HepG2 (cell line): Measurements from ENCODE around the gene VPS52. TPM values are rescaled to one million over a fixed set of nuclear protein-coding genes. Genes with fewer than 3 reads are reported as not detected.
A peak's percentile ranks its signal among the peaks of the same experiment; 100 is the strongest.

Experiments used
- AKAP8 ChIP-seq: sonication (generic); formaldehyde crosslinking; IDR thresholded peaks from 2 replicates; pipeline ENCODE4 v1.5.1; 2020; ENCODE audit warnings: mild to moderate bottlenecking, missing genetic modification reagents
- MTF1 ChIP-seq: sonication (generic); formaldehyde crosslinking; IDR thresholded peaks from 2 replicates; pipeline ENCODE4 v1.5.0; 2020; ENCODE audit warnings: missing genetic modification reagents
- PRDM15 ChIP-seq: sonication (generic); formaldehyde crosslinking; IDR thresholded peaks from 2 replicates; pipeline ENCODE4 v1.4.0; 2020; ENCODE audit warnings: missing genetic modification reagents
- SALL1 ChIP-seq: sonication (generic); formaldehyde crosslinking; IDR thresholded peaks from 2 replicates; pipeline ENCODE4 v1.8.0; 2022; ENCODE audit warnings: mild to moderate bottlenecking, missing genetic modification reagents
- TAF15 ChIP-seq: fragments of 200-400 bp; formaldehyde crosslinking; IDR thresholded peaks from one replicate; pipeline ENCODE4 v1.6.1; 2018; ENCODE audit warnings: mild to moderate bottlenecking, low read depth, low read length; ENCODE audit not compliant: poor library complexity, severe bottlenecking
- THAP7 ChIP-seq: sonication (generic); formaldehyde crosslinking; IDR thresholded peaks from 2 replicates; pipeline ENCODE4 v1.8.1; 2023; ENCODE audit warnings: mild to moderate bottlenecking, missing genetic modification reagents
- ZBTB21 ChIP-seq: sonication (generic); formaldehyde crosslinking; IDR thresholded peaks from 2 replicates; pipeline ENCODE4 v1.4.0; 2020; ENCODE audit warnings: missing genetic modification reagents
- ZBTB44 ChIP-seq: sonication (generic); formaldehyde crosslinking; IDR thresholded peaks from 2 replicates; pipeline ENCODE4 v1.4.0; 2020; ENCODE audit warnings: missing genetic modification reagents
- ZEB1 ChIP-seq: IDR thresholded peaks from 2 replicates; pipeline ENCODE4 v1.6.1; 2012; ENCODE audit warnings: mild to moderate bottlenecking, low read depth, inconsistent platforms; ENCODE audit not compliant: insufficient replicate concordance
- ZNF138 ChIP-seq: sonication (generic); formaldehyde crosslinking; IDR thresholded peaks from 2 replicates; pipeline ENCODE4 v1.5.0; 2020; ENCODE audit warnings: mild to moderate bottlenecking, low read depth, missing genetic modification reagents
- polyA plus RNA-seq, 8 experiments: library from polyadenylated mRNA; depleted of rRNA in 3 of 8; stranded (reverse) in 7 of 8; unstranded in 1 of 8; fragments of >200 nt; fragmentation: Illumina TruSeq in 4 of 8; extraction: Trizol in 4 of 8; gene quantifications; 2 replicates each; pipeline versions ENCODE4 v1.2.1 to v1.2.3, GENCODE V29; 2011 to 2016; ENCODE audit warnings: low read depth in 4 of 8, missing spikeins in 1 of 8, mixed read lengths in 1 of 8; ENCODE audit not compliant: insufficient read depth in 1 of 8
- total RNA-seq, 5 experiments: library from RNA; depleted of rRNA; stranded (reverse); fragments of >200 nt; fragmentation: Illumina TruSeq; extraction: Trizol; gene quantifications; 2 replicates each; pipeline ENCODE4 v1.2.3, GENCODE V29; 2016; ENCODE audit warnings: low read depth in 1 of 5
- TF ChIP-seq, protein P1 (sequence below): sonication (generic); formaldehyde crosslinking; IDR thresholded peaks from 2 replicates; pipeline ENCODE4 v1.4.0; 2020; ENCODE audit warnings: missing genetic modification reagents
- TF ChIP-seq, protein P2 (sequence below): sonication (generic); formaldehyde crosslinking; conservative IDR thresholded peaks from 2 replicates; pipeline ENCODE4 v1.8.1; 2023; ENCODE audit warnings: missing genetic modification reagents
- TF ChIP-seq, protein P3 (sequence below): sonication (generic); formaldehyde crosslinking; IDR thresholded peaks from 2 replicates; pipeline ENCODE4 v1.4.0; 2020; ENCODE audit warnings: missing genetic modification reagents

VPS52 gene
- total and polyA plus RNA-seq, 2 of the 13 experiments (the other 11 are each of a cell fraction or from before 2014, with no cell fraction given), result 48.9 to 85.5 TPM

- TF ChIP-seq, protein P1, sequence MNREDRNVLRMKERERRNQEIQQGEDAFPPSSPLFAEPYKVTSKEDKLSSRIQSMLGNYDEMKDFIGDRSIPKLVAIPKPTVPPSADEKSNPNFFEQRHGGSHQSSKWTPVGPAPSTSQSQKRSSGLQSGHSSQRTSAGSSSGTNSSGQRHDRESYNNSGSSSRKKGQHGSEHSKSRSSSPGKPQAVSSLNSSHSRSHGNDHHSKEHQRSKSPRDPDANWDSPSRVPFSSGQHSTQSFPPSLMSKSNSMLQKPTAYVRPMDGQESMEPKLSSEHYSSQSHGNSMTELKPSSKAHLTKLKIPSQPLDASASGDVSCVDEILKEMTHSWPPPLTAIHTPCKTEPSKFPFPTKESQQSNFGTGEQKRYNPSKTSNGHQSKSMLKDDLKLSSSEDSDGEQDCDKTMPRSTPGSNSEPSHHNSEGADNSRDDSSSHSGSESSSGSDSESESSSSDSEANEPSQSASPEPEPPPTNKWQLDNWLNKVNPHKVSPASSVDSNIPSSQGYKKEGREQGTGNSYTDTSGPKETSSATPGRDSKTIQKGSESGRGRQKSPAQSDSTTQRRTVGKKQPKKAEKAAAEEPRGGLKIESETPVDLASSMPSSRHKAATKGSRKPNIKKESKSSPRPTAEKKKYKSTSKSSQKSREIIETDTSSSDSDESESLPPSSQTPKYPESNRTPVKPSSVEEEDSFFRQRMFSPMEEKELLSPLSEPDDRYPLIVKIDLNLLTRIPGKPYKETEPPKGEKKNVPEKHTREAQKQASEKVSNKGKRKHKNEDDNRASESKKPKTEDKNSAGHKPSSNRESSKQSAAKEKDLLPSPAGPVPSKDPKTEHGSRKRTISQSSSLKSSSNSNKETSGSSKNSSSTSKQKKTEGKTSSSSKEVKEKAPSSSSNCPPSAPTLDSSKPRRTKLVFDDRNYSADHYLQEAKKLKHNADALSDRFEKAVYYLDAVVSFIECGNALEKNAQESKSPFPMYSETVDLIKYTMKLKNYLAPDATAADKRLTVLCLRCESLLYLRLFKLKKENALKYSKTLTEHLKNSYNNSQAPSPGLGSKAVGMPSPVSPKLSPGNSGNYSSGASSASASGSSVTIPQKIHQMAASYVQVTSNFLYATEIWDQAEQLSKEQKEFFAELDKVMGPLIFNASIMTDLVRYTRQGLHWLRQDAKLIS (CRISPR knock-in tag), result 0 out of 2 replicates have a peak, but pooled peaks have one; percentile 3
- no peak for TF ChIP-seq THAP7 (CRISPR knock-in tag)
- TF ChIP-seq, protein P2, sequence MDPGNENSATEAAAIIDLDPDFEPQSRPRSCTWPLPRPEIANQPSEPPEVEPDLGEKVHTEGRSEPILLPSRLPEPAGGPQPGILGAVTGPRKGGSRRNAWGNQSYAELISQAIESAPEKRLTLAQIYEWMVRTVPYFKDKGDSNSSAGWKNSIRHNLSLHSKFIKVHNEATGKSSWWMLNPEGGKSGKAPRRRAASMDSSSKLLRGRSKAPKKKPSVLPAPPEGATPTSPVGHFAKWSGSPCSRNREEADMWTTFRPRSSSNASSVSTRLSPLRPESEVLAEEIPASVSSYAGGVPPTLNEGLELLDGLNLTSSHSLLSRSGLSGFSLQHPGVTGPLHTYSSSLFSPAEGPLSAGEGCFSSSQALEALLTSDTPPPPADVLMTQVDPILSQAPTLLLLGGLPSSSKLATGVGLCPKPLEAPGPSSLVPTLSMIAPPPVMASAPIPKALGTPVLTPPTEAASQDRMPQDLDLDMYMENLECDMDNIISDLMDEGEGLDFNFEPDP (CRISPR knock-in tag), result no peak
- TF ChIP-seq PRDM15, result peak; percentile 33
- no peak for TF ChIP-seq ZEB1
- peak; percentile 83 for TF ChIP-seq SALL1 (CRISPR knock-in tag)
- TF ChIP-seq ZBTB21, result peak; percentile 66
- no peak for TF ChIP-seq ZBTB44 (CRISPR knock-in tag)
- TF ChIP-seq, protein P3, sequence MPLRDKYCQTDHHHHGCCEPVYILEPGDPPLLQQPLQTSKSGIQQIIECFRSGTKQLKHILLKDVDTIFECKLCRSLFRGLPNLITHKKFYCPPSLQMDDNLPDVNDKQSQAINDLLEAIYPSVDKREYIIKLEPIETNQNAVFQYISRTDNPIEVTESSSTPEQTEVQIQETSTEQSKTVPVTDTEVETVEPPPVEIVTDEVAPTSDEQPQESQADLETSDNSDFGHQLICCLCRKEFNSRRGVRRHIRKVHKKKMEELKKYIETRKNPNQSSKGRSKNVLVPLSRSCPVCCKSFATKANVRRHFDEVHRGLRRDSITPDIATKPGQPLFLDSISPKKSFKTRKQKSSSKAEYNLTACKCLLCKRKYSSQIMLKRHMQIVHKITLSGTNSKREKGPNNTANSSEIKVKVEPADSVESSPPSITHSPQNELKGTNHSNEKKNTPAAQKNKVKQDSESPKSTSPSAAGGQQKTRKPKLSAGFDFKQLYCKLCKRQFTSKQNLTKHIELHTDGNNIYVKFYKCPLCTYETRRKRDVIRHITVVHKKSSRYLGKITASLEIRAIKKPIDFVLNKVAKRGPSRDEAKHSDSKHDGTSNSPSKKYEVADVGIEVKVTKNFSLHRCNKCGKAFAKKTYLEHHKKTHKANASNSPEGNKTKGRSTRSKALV, result peak; percentile 53; the same call in 1 of the 2 replicates
- 0 out of 2 replicates have a peak, but pooled peaks have one; percentile 87 for TF ChIP-seq AKAP8 (CRISPR knock-in tag)
- TF ChIP-seq TAF15, result no peak
- TF ChIP-seq MTF1 (CRISPR knock-in tag), result no peak
- peak; percentile 67 for TF ChIP-seq ZNF138 (CRISPR knock-in tag)
Observed at GRCh38 chr6:33208091-33208967, 63.3 kb downstream of the VPS52 start, which contains the start of gene RING1 (continued).
